Karpas-422 (cell line): ENCODE data around the gene MTRF1. TPM values are rescaled to one million over a fixed set of nuclear protein-coding genes. Genes with fewer than 3 reads are reported as not detected.
A peak's percentile ranks its signal among the peaks of the same experiment; 100 is the strongest.

Experiments used
- DNase-seq: peaks from one replicate; pipeline ENCODE4 v3.0.0-alpha.2; 2015
- H2AFZ ChIP-seq: fragments of 200-600 bp; sonication (generic); 2 replicates; pipeline ENCODE4 v1.6.1; 2014; ENCODE audit warnings: antibody characterized with exemption, low read length, mixed read lengths
- H3K27ac ChIP-seq: fragments of 200-600 bp; sonication (generic); 2 replicates; pipeline ENCODE4 v1.5.1; 2014; ENCODE audit warnings: mild to moderate bottlenecking, low read length, moderate library complexity
- H3K27me3 ChIP-seq: fragments of 200-600 bp; sonication (generic); 2 replicates; pipeline ENCODE4 v1.6.1; 2014; ENCODE audit warnings: low read length, mixed read lengths
- H3K36me3 ChIP-seq: fragments of 200-600 bp; sonication (generic); 2 replicates; pipeline ENCODE4 v1.6.1; 2014; ENCODE audit warnings: low read length, mixed read lengths; ENCODE audit not compliant: insufficient read depth
- H3K4me1 ChIP-seq: fragments of 200-600 bp; sonication (generic); 2 replicates; pipeline ENCODE4 v1.6.1; 2014; ENCODE audit warnings: mild to moderate bottlenecking, low read length, mixed read lengths
- H3K4me2 ChIP-seq: fragments of 200-600 bp; sonication (generic); 2 replicates; pipeline ENCODE4 v1.6.1; 2014; ENCODE audit warnings: low read length, low read depth, mild to moderate bottlenecking; ENCODE audit not compliant: poor library complexity, severe bottlenecking
- H3K4me3 ChIP-seq: fragments of 200-600 bp; sonication (generic); 2 replicates; pipeline ENCODE4 v1.5.1; 2014; ENCODE audit warnings: mild to moderate bottlenecking, antibody characterized with exemption, low read length, mixed read lengths
- H3K79me2 ChIP-seq: fragments of 200-600 bp; sonication (generic); 2 replicates; pipeline ENCODE4 v1.6.1; 2014; ENCODE audit warnings: mild to moderate bottlenecking, low read length, mixed read lengths
- H3K9ac ChIP-seq: fragments of 200-600 bp; sonication (generic); 2 replicates; pipeline ENCODE4 v1.6.0; 2014; ENCODE audit warnings: low read length
- H3K9me2 ChIP-seq: fragments of 200-600 bp; sonication (generic), shearing (Covaris generic); replicated peaks from 2 replicates; pipeline ENCODE4 v1.6.0; 2014; ENCODE audit warnings: mild to moderate bottlenecking, low read length, moderate library complexity; ENCODE audit not compliant: insufficient read depth
- H3K9me3 ChIP-seq: fragments of 300-700, 200-600 bp; sonication (generic); 2 replicates; pipeline ENCODE4 v1.6.1; 2014; ENCODE audit warnings: low read length, mixed read lengths
- H4K20me1 ChIP-seq: fragments of 200-600 bp; sonication (generic); 2 replicates; pipeline ENCODE4 v1.6.1; 2014; ENCODE audit warnings: mild to moderate bottlenecking, antibody characterized with exemption, low read length, low read depth; ENCODE audit not compliant: insufficient read depth
- total RNA-seq: library from RNA; depleted of rRNA; stranded (reverse); fragments of >200 nt; shearing (Covaris generic); gene quantifications from 2 replicates; pipeline ENCODE4 v1.2.3, GENCODE V29; 2014; ENCODE audit warnings: low replicate concordance; rRNA removed

Gene MTRF1, protein sequence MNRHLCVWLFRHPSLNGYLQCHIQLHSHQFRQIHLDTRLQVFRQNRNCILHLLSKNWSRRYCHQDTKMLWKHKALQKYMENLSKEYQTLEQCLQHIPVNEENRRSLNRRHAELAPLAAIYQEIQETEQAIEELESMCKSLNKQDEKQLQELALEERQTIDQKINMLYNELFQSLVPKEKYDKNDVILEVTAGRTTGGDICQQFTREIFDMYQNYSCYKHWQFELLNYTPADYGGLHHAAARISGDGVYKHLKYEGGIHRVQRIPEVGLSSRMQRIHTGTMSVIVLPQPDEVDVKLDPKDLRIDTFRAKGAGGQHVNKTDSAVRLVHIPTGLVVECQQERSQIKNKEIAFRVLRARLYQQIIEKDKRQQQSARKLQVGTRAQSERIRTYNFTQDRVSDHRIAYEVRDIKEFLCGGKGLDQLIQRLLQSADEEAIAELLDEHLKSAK
- total RNA-seq: 15.1 and 34.2 TPM in 2 replicates

- peak within 1 kb of the TSS; percentile 90 for H3K4me3 ChIP-seq
- DNase-seq: peak; percentile 94
Observed at GRCh38 chr13:41263261-41263971, at the start of gene MTRF1. Gene MTRF1, minus strand, starts transcription at chr13:41263576. Its CDS starts 2,669 bp downstream, at chr13:41260907.

GRCh38 chr13:41313117-41313516 lies 49.7 kb upstream of the MTRF1 start:
- no peak for DNase-seq
- H3K36me3 ChIP-seq: peaks cover 18% of the 10 kb centered on the region; the same call in 1 of the 2 replicates
- H3K4me3 ChIP-seq: peak overlapping the region; percentile 84
- no peaks in the 10 kb centered on the region for H3K9me2 ChIP-seq
- no peaks in the 10 kb centered on the region for H4K20me1 ChIP-seq
- no peaks in the 10 kb centered on the region for H3K9me3 ChIP-seq
- peak overlapping the region; percentile 79 for H3K27ac ChIP-seq
- H3K79me2 ChIP-seq: peaks cover 73% of the 10 kb centered on the region
- H3K4me2 ChIP-seq: peak overlapping the region; percentile 81
- H2AFZ ChIP-seq: no peak overlapping the region
- H3K9ac ChIP-seq: peak overlapping the region; percentile 96
- no peaks in the 10 kb centered on the region for H3K27me3 ChIP-seq
- peaks cover 52% of the 10 kb centered on the region for H3K4me1 ChIP-seq

More at GRCh38 chr13:41263261-41263971, at the start of gene MTRF1:
- Histone ChIP-seq H3K9ac (peak within 1 kb of the TSS; percentile 78), H4K20me1 (no peaks in the 10 kb centered on the region), H2AFZ (peak within 1 kb of the TSS; percentile 89), H3K9me2 (no peaks in the 10 kb centered on the region), H3K9me3 (peaks cover 12% of the 10 kb centered on the region), H3K27ac (peak within 1 kb of the TSS; percentile 54), H3K4me2 (peak within 1 kb of the TSS; percentile 80), H3K27me3 (no peaks in the 10 kb centered on the region), H3K36me3 (peaks cover 26% of the 10 kb centered on the region), H3K79me2 (peaks cover 29% of the 10 kb centered on the region), H3K4me1 (peaks cover 9% of the 10 kb centered on the region)

DNA sequence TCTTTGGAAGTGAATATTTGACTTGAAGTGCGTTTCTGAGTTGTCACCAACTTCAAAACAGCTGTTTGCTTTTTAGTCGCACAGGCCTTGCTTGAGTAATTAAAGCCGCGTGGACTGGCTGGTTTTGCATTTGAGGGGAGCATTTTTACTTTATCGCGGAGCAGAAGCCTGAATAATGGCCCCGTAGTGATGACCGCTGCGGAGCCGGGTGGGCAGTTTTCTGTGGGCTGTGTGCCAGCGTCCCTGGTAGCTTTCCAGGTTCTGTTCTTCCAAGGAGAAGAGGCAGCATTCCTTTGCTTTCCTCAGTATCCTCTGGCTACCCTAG lies 48.8 kb upstream of the MTRF1 start:
- DNase-seq: peak; percentile 88
- Histone ChIP-seq H3K27ac (peak overlapping the region; percentile 79), H4K20me1 (no peaks in the 10 kb centered on the region), H3K4me3 (peak overlapping the region; percentile 84), H3K27me3 (no peaks in the 10 kb centered on the region), H3K9ac (peak overlapping the region; percentile 96), H2AFZ (0 out of 2 replicates have a peak overlapping the region, but pooled peaks have one; percentile 1), H3K9me2 (no peaks in the 10 kb centered on the region), H3K36me3 (peaks cover 10% of the 10 kb centered on the region; the same call in 1 of the 2 replicates), H3K79me2 (peaks cover 64% of the 10 kb centered on the region), H3K4me2 (peak overlapping the region; percentile 81), H3K9me3 (no peaks in the 10 kb centered on the region), H3K4me1 (peaks cover 48% of the 10 kb centered on the region)

GRCh38 chr13:41311406-41312175 lies 48.2 kb upstream of the MTRF1 start:
- peaks cover 5% of the 10 kb centered on the region; the same call in 1 of the 2 replicates for H3K36me3 ChIP-seq
- peak overlapping the region; percentile 96 for H3K9ac ChIP-seq
- H3K9me2 ChIP-seq: no peaks in the 10 kb centered on the region
- H3K4me1 ChIP-seq: peaks cover 45% of the 10 kb centered on the region
- no peaks in the 10 kb centered on the region for H3K9me3 ChIP-seq
- peak overlapping the region; percentile 81 for H3K4me2 ChIP-seq
- H3K27me3 ChIP-seq: no peaks in the 10 kb centered on the region
- peak overlapping the region; percentile 79 for H3K27ac ChIP-seq
- peaks cover 58% of the 10 kb centered on the region for H3K79me2 ChIP-seq
- no peaks in the 10 kb centered on the region for H4K20me1 ChIP-seq
- peak overlapping the region; percentile 36; the same call in 1 of the 2 replicates for H2AFZ ChIP-seq
- H3K4me3 ChIP-seq: peak overlapping the region; percentile 84
- peak; percentile 81 for DNase-seq

GRCh38 chr13:41310963-41311405 lies 47.6 kb upstream of the MTRF1 start, which contains the start of gene NAA16:
Gene NAA16, plus strand, starts transcription at chr13:41311267. Its CDS starts 262 bp downstream, at chr13:41311529.
- H3K9me3 ChIP-seq: no peaks in the 10 kb centered on the region
- H3K36me3 ChIP-seq: 0 out of 2 replicates have a peak, but pooled peaks cover 3% of the 10 kb centered on the region
- no peaks in the 10 kb centered on the region for H3K27me3 ChIP-seq
- H3K4me1 ChIP-seq: peaks cover 42% of the 10 kb centered on the region
- peaks cover 52% of the 10 kb centered on the region for H3K79me2 ChIP-seq
- H3K4me3 ChIP-seq: peak within 1 kb of the TSS; percentile 84
- peak within 1 kb of the TSS; percentile 81 for H3K4me2 ChIP-seq
- no peaks in the 10 kb centered on the region for H4K20me1 ChIP-seq
- peak within 1 kb of the TSS; percentile 96 for H3K9ac ChIP-seq
- DNase-seq: peak; percentile 97
- no peaks in the 10 kb centered on the region for H3K9me2 ChIP-seq
- H3K27ac ChIP-seq: peak within 1 kb of the TSS; percentile 79
- peak within 1 kb of the TSS; percentile 62 for H2AFZ ChIP-seq

DNA sequence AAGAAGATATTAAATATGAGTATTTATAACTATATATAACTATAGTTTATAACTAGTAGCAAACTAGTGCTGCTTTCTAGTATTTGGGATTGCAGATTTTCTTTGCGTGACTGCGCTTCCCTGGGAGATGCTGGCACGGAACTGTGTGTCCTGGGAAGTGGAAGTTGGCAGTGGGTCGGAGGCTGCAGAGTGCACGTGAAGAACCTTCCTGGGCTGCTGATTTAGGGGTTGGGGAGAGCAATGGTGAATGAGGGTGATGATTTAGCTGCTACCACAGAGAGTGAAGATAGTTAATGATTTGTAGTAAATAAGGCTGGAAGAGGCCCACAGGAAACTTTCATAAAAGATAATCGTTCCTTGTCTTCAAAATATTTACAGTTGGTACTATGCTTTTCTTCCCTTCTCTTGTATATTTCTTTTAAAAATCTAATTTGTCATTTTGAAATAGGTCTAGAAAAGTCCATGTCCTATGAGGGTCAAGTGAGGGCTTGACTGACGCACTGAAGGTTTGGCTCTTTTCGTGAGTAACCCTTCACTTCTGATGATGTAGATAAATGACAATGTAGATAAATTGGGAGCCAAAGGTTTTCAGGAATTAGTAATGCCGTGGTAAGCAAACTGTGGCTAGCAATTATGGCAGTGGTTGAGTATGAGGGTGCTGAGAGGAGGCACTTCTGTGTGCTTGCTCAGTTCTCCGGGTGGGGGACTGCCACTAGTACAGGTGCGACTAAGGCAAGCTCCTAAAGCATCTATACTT lies 44.7 kb upstream of the MTRF1 start:
- H3K4me3 ChIP-seq: no peak overlapping the region
- no peaks in the 10 kb centered on the region for H3K27me3 ChIP-seq
- H3K9me2 ChIP-seq: no peaks in the 10 kb centered on the region
- H2AFZ ChIP-seq: no peak overlapping the region
- DNase-seq: no peak
- H3K36me3 ChIP-seq: no peaks in the 10 kb centered on the region
- peaks cover 23% of the 10 kb centered on the region for H3K79me2 ChIP-seq
- H3K9me3 ChIP-seq: no peaks in the 10 kb centered on the region
- H3K4me1 ChIP-seq: peaks cover 13% of the 10 kb centered on the region
- no peak overlapping the region for H3K9ac ChIP-seq
- H4K20me1 ChIP-seq: no peaks in the 10 kb centered on the region
- no peak overlapping the region for H3K27ac ChIP-seq
- H3K4me2 ChIP-seq: no peak overlapping the region
